ENCODE measurements around the gene FOXL3. TPM values are rescaled to one million over a fixed set of nuclear protein-coding genes. Genes with fewer than 3 reads are reported as not detected.

Gene FOXL3
- total RNA-seq, 1 experiment from 2014 or later = not detected

- ChIA-PET RAD21 (ENCODE audit: low non-redundant PET in 1 of 2, low total read pairs in 2 of 2, uncharacterized antibody in 2 of 2, unreplicated experiment in 2 of 2) (no interaction called here), CTCF (no interaction called here), POLR2A (no interaction called here)
- ATAC-seq (no peak), DNase-seq (ENCODE audit: low read depth, low spot score) (no peak)
- H3K9me2 ChIP-seq (ENCODE audit: insufficient read depth) = no peaks in the 10 kb centered on the region
- H3K27me3 ChIP-seq (ENCODE audit: insufficient read depth, low read length) = no peaks in the 10 kb centered on the region
- no peak overlapping the region for H2AFZ ChIP-seq (ENCODE audit: low read depth, low read length, poor library complexity, severe bottlenecking)
- no peaks in the 10 kb centered on the region for H4K20me1 ChIP-seq (ENCODE audit: insufficient read depth)
- H3K36me3 ChIP-seq (ENCODE audit: control insufficient read depth in 1 of 2, insufficient read depth in 2 of 2, low read length in 2 of 2) = peaks cover 0 to 5% of the 10 kb centered on the region in 2 experiments; a peak in 2 of 4 replicates
- intact Hi-C loops (cut with micrococcal nuclease) = no loop called here
- TF ChIP-seq CTCF (IDR thresholded peaks at IDR 0.05 in 2 of 3, conservative IDR thresholded peaks at IDR 0.05 in 1 of 3; ENCODE audit: borderline replicate concordance in 1 of 3, insufficient read depth in 1 of 3, low read depth in 2 of 3, low read length in 2 of 3) (no peak), FOSL1 (IDR thresholded peaks at IDR 0.05; ENCODE audit: low read depth) (no peak), CEBPB (IDR thresholded peaks at IDR 0.05; ENCODE audit: low read depth) (no peak), SIN3A (IDR thresholded peaks at IDR 0.05; ENCODE audit: low read depth) (no peak)
- H3K9me3 ChIP-seq (ENCODE audit: control insufficient read depth in 1 of 2, insufficient read depth in 1 of 2, low read depth in 1 of 2, low read length in 2 of 2) = peaks cover 7 to 19% of the 10 kb centered on the region in 2 experiments; a peak in 2 of 4 replicates
- H3K27ac ChIP-seq (ENCODE audit: low read depth, low read length) = no peak overlapping the region
- no peak overlapping the region for H3K4me2 ChIP-seq (ENCODE audit: low read length)
- no peaks in the 10 kb centered on the region for H3K4me1 ChIP-seq (ENCODE audit: control insufficient read depth in 1 of 2, insufficient read depth in 2 of 2, low read length in 2 of 2)
- no peak overlapping the region for H3K4me3 ChIP-seq (replicated peaks in 1 of 2; ENCODE audit: low read depth in 1 of 2, low read length in 2 of 2)
- no peak overlapping the region for H3K9ac ChIP-seq (ENCODE audit: low read length)
- no peaks in the 10 kb centered on the region for H3K79me2 ChIP-seq (ENCODE audit: insufficient read depth, low read length)
- BruUV-seq (replicated peaks) = no TSS peak
Observed at GRCh38 chr7:256461-256940, 33.5 kb upstream of the FOXL3 start.

GRCh38 chr7:256981-257646 is 32.9 kb upstream of the FOXL3 start:
- no peaks in the 10 kb centered on the region for H3K79me2 ChIP-seq (ENCODE audit: insufficient read depth, low read length)
- intact Hi-C loops (cut with micrococcal nuclease) = no loop called here
- no peak overlapping the region for H3K4me2 ChIP-seq (ENCODE audit: low read length)
- ChIA-PET POLR2A (no interaction called here), CTCF (no interaction called here), RAD21 (ENCODE audit: low non-redundant PET in 1 of 2, low total read pairs in 2 of 2, uncharacterized antibody in 2 of 2, unreplicated experiment in 2 of 2) (no interaction called here)
- no peaks in the 10 kb centered on the region for H3K27me3 ChIP-seq (ENCODE audit: insufficient read depth, low read length)
- H3K9me2 ChIP-seq (ENCODE audit: insufficient read depth) = no peaks in the 10 kb centered on the region
- no TSS peak for BruUV-seq (replicated peaks)
- H3K27ac ChIP-seq (ENCODE audit: low read depth, low read length) = no peak overlapping the region
- H3K36me3 ChIP-seq (ENCODE audit: control insufficient read depth in 1 of 2, insufficient read depth in 2 of 2, low read length in 2 of 2) = peaks cover 0 to 5% of the 10 kb centered on the region in 2 experiments; a peak in 2 of 4 replicates
- no peaks in the 10 kb centered on the region for H3K4me1 ChIP-seq (ENCODE audit: control insufficient read depth in 1 of 2, insufficient read depth in 2 of 2, low read length in 2 of 2)
- H4K20me1 ChIP-seq (ENCODE audit: insufficient read depth) = no peaks in the 10 kb centered on the region
- no peak overlapping the region for H2AFZ ChIP-seq (ENCODE audit: low read depth, low read length, poor library complexity, severe bottlenecking)
- DNase-seq (ENCODE audit: low read depth, low spot score) (no peak), ATAC-seq (no peak)
- H3K9ac ChIP-seq (ENCODE audit: low read length) = no peak overlapping the region
- peaks cover 13 to 24% of the 10 kb centered on the region in 2 experiments; a peak in 2 of 4 replicates for H3K9me3 ChIP-seq (ENCODE audit: control insufficient read depth in 1 of 2, insufficient read depth in 1 of 2, low read depth in 1 of 2, low read length in 2 of 2)
- H3K4me3 ChIP-seq (replicated peaks in 1 of 2; ENCODE audit: low read depth in 1 of 2, low read length in 2 of 2) = no peak overlapping the region
- TF ChIP-seq ELF1 (IDR thresholded peaks at IDR 0.05; ENCODE audit: borderline replicate concordance, low read depth) = no peak
- TF ChIP-seq POLR2AphosphoS5 (IDR thresholded peaks at IDR 0.05; ENCODE audit: low read depth, low read length) = no peak
- TF ChIP-seq SIN3A (IDR thresholded peaks at IDR 0.05; ENCODE audit: low read depth) = no peak
- TF ChIP-seq EZH2 (IDR thresholded peaks at IDR 0.05) = no peak
- no peak for TF ChIP-seq CEBPB (IDR thresholded peaks at IDR 0.05; ENCODE audit: low read depth)
- no peak for TF ChIP-seq SRF (IDR thresholded peaks at IDR 0.05; ENCODE audit: low read depth)
- TF ChIP-seq MAX (IDR thresholded peaks at IDR 0.05) = no peak
- no peak for TF ChIP-seq RAD21 (IDR thresholded peaks at IDR 0.05; ENCODE audit: low read depth)
- no peak for TF ChIP-seq EZH2phosphoT487 (IDR thresholded peaks at IDR 0.05; ENCODE audit: borderline replicate concordance)
- no peak for TF ChIP-seq POLR2A (IDR thresholded peaks at IDR 0.05; ENCODE audit: borderline replicate concordance, extremely low read depth, insufficient read depth, insufficient read length)
- TF ChIP-seq REST (IDR thresholded peaks at IDR 0.05; ENCODE audit: low read depth) = no peak
